ENCODE data around the gene FERMT1. TPM values are rescaled to one million over a fixed set of nuclear protein-coding genes. Genes with fewer than 3 reads are reported as not detected.
"Not testable (repeated sequence)": the region's sequence is repeated elsewhere in the genome, so short reads cannot be mapped to it uniquely, and the experiment has no call there.

FERMT1 gene
- total and polyA plus RNA-seq, 11 donors = 0.06 to 2.4 (median 1.1) TPM; not detected in 1

DNA sequence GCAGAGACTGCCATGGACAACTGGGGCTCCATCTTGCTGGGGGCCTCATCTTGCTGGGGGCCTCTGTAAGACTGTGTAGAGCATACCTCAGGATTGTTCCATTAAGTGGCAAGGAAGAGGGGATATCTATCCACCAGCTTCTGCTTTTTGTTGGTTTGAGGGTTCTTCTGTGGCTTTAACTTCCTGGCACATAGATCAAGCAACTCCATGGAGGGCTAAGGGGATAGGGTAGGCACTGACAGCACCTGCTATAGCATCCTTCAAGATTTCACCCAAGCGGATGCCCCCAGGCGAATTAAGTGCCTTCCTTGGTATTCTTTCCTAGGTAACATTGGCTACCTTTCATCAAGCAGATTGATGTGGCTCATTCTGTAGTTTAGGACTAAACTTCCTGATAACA lies 65.1 kb downstream of the FERMT1 start:
- TF ChIP-seq POLR2A (IDR thresholded peaks at IDR 0.05) = no peak
- TF ChIP-seq, protein P1, sequence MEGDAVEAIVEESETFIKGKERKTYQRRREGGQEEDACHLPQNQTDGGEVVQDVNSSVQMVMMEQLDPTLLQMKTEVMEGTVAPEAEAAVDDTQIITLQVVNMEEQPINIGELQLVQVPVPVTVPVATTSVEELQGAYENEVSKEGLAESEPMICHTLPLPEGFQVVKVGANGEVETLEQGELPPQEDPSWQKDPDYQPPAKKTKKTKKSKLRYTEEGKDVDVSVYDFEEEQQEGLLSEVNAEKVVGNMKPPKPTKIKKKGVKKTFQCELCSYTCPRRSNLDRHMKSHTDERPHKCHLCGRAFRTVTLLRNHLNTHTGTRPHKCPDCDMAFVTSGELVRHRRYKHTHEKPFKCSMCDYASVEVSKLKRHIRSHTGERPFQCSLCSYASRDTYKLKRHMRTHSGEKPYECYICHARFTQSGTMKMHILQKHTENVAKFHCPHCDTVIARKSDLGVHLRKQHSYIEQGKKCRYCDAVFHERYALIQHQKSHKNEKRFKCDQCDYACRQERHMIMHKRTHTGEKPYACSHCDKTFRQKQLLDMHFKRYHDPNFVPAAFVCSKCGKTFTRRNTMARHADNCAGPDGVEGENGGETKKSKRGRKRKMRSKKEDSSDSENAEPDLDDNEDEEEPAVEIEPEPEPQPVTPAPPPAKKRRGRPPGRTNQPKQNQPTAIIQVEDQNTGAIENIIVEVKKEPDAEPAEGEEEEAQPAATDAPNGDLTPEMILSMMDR (IDR thresholded peaks at IDR 0.05) = no peak
- Histone ChIP-seq H3K27me3 (peaks cover 0 to 7% (median 0%) of the 10 kb centered on the region in 9 donors), H3K36me3 (no peaks in the 10 kb centered on the region), H3K27ac (no peak overlapping the region), H3K9me3 (no peaks in the 10 kb centered on the region), H3K4me1 (peaks cover 0 to 15% (median 6%) of the 10 kb centered on the region in 12 donors), H3K4me3 (no peak overlapping the region)
- intact Hi-C loops (cut with DNase I) = no loop called here
- 72 to 88% (median 81%) methylated on average over 2 of the region's 2 CpGs for WGBS, 4 donors
- ATAC-seq = no peak
- no peak for DNase-seq

DNA sequence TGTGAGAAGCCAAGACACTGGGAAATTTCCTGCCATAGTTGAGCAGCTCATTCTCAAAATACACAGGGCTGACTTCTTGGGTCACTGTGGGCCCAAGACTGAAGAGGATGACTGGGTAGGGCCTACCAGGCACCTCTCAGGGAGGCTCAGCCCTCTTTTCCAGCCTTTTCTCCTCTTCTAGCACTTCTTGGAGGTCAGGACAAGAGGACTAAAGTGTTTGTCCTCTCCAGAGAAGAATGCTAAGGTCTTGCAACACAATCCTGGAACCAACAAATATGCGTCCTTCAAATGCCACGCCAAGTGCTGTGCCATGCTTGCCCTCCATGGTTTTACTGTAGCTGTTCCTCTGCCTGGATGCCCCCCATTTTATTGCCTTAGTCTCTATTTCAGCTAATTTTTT lies 65.7 kb downstream of the FERMT1 start:
- Histone ChIP-seq H3K27me3 (peaks cover 0 to 13% (median 3%) of the 10 kb centered on the region in 9 donors), H3K36me3 (no peaks in the 10 kb centered on the region), H3K4me1 (peaks cover 0 to 21% (median 8%) of the 10 kb centered on the region in 12 donors), H3K27ac (no peak overlapping the region), H3K9me3 (no peaks in the 10 kb centered on the region), H3K4me3 (no peak overlapping the region)
- no peak for DNase-seq
- TF ChIP-seq, protein P1 (IDR thresholded peaks at IDR 0.05) = no peak
- TF ChIP-seq POLR2A (IDR thresholded peaks at IDR 0.05) = no peak
- intact Hi-C loops (cut with DNase I) = no loop called here
- ATAC-seq = no peak
- WGBS, 4 donors = 96 to 97% (median 96%) methylated on average over 2 of the region's 2 CpGs

DNA sequence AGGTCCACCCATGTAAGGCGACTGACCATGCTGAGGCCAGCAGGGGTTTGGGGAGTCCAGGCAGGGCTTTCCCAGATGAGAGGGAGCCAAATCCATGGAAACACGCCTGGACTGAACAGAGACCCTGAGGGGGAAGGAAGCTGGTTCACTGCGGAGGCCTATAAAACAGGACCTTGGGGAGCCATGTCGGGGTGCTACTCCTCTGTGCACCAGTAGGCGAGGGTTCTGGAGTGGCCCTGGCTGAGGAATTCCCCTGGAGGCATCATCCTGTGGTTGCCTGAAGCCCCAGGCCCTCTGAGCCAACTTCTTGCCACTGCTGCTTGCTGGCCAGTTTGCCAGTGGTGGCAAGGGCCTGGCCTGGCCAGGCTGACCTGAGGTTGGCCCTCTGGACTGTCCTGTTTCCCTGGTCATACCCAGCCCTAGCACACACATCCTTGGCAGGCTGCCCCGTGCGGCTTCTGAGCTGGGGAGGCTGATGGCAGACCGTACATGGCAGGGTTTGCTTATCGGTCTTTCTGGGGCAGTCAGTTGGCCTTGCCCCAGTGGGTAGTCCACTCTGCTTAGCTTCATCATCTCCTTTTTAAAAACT lies 66.8 kb downstream of the FERMT1 start:
- Histone ChIP-seq H3K27ac (no peak overlapping the region), H3K36me3 (no peaks in the 10 kb centered on the region), H3K4me1 (peaks cover 0 to 27% (median 9%) of the 10 kb centered on the region in 12 donors), H3K4me3 (no peak overlapping the region), H3K9me3 (no peaks in the 10 kb centered on the region), H3K27me3 (peaks cover 0 to 22% (median 5%) of the 10 kb centered on the region in 9 donors)
- DNase-seq = no peak
- TF ChIP-seq, protein P1 (IDR thresholded peaks at IDR 0.05) = no peak
- no peak for TF ChIP-seq POLR2A (IDR thresholded peaks at IDR 0.05)
- ATAC-seq = no peak
- intact Hi-C loops (cut with DNase I) = no loop called here
- WGBS, 4 donors = 90 to 97% (median 92%) methylated on average over 9 of the region's 9 CpGs

DNA sequence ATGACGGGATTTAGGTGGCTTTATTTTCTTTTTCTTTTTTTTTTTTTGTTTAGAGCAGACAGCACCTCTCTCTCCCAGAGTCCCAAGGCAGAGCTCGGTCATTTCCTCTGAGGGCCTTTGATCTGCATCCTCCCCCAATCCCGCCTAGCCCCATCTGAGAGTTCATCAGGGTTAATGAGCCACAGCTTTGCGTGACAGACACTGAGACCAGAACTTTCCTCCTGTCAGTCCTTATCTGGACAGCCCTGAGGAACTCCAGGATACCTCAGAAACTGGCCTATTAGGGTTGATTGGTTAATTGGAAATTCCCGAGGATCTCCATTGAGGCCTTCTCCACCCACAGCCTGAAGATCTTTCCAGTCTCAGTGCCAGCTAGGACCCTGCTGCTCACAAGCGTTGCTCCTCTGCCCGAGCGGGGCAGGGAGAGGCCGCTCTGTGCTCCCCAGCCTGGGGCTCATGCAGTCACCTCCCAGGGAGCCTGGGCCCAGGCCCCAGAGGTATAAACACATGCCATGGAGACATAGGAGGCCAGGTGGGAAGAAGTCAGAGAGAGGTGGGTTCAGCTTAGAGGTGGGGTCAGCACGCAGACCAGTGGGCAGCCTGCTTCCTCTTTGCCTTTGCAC lies 67.6 kb downstream of the FERMT1 start:
- H3K9me3 ChIP-seq = no peaks in the 10 kb centered on the region
- no peak for DNase-seq
- no peak for TF ChIP-seq POLR2A (IDR thresholded peaks at IDR 0.05)
- TF ChIP-seq, protein P1 (IDR thresholded peaks at IDR 0.05) = no peak
- H3K4me3 ChIP-seq = no peak overlapping the region
- intact Hi-C loops (cut with DNase I) = no loop called here
- ATAC-seq = no peak
- peaks cover 0 to 28% (median 6%) of the 10 kb centered on the region in 9 donors for H3K27me3 ChIP-seq
- no peak overlapping the region for H3K27ac ChIP-seq
- H3K4me1 ChIP-seq = peaks cover 0 to 27% (median 9%) of the 10 kb centered on the region in 12 donors
- H3K36me3 ChIP-seq = no peaks in the 10 kb centered on the region
- 61 to 73% (median 71%) methylated on average over 9 to 10 of the region's 10 CpGs for WGBS, 4 donors

DNA sequence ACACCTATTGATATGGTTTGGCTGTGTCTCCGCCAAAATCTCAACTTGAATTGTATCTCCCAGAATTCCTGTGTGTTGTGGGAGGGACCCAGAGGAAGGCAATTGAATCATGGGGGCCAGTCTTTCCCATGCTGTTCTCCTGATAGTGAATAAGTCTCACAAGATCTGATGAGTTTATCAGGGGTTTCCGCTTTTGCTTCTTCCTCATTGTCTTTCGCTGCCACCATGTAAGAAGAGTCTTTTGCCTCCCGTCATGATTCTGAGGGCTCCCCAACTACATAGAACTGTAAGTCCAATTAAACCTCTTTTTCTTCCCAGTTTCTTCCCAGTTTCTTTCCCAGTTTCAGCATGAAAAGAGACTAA lies 68.2 kb downstream of the FERMT1 start:
- DNase-seq; H3K9me3 ChIP-seq; H3K4me3 ChIP-seq; H3K36me3 ChIP-seq; ATAC-seq; H3K27ac ChIP-seq; intact Hi-C loops (cut with DNase I): not testable (repeated sequence)
- Histone ChIP-seq H3K27me3 (peaks cover 0 to 28% (median 6%) of the 10 kb centered on the region in 9 donors), H3K4me1 (peaks cover 0 to 27% (median 9%) of the 10 kb centered on the region in 12 donors)
- WGBS, 4 donors = 44 to 63% (median 53%) methylated on average over 4 of the region's 4 CpGs
